ENCODE data around the gene TIGD3.
"Not testable (repeated sequence)": the region's sequence is repeated elsewhere in the genome, so short reads cannot be mapped to it uniquely, and the experiment has no call there.

The TIGD3 gene

DNA sequence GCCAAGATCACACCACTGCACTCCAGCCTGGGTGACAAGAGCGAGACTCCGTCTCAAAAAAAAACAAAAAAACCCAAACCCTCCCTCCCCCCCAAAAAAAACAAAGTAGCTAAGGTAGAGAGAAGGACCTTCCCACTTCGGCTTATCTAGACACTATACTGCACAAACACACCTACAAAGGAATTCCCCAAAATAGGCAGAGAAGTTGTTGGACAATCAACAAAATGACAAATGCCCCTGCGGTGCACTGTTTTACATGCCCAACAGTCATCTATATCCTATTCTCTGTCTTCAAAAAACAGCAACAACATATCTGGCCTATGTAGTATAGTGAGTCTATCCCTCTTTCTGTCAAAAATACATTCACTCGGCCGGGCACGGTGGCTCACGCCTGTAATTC lies 27.5 kb upstream of the TIGD3 start:
- DNase-seq, result no peak

DNA sequence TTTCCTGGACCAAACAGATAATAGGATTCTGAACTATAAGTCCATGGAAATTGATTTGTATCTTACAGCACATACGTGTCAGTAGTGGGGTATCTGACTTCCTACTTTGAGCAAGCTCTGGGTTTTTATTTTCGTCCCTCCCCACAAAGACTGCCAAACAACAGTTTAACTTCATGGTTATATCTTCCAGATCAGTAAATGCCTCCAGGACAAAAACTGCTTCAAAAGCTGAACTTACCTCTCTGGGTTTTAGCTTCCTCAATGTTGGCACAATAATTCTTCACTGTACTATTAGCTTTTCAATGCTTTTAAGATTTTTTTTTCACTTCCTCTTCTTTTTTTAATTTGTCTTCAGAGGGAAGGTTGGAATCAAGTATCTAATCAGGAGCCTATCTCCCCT lies 25.1 kb upstream of the TIGD3 start:
- DNase-seq, result no peak

DNA sequence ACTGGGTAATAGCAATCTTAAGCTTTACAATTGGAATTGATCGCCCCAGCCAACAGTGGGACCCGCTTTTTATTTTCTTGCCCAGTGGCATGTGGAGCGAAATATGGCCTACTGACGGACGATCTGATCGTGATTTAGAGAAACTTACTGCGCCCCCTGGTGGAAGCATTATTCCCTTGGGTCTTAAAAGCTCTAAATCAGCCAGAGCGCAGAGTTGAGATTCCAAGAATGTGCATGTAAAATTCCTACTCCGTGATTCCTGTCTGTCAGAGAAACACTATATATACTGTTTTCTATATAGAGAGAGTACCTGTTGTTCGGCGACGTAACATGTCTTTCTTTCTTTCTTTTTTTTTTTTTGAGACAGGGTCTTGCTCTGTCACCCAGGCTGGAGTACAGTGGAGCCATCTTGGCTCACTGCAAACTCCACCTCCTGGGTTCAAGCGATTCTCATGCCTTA lies 24.6 kb upstream of the TIGD3 start:
- peak; percentile 76 to 93 (median 93) for DNase-seq

DNA sequence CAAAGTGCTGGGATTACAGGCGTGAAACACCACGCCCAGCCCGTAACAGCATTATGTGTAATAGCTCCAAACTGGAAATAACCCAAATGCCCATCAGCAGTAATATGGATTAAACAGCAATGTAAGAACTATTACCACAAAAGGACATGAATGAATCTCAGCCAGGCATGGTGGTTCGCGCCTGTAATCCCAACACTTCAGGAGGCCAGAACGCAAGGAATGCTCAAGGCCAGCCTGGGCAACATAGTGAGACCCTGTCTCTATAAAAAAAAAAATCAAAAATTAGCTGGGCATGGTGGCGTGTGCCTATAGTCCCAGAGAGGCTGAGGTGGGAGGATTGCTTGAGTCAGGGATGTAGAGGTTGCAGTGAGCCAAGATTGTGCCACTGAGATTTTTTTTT lies 24.0 kb upstream of the TIGD3 start:
- no peak for DNase-seq

DNA sequence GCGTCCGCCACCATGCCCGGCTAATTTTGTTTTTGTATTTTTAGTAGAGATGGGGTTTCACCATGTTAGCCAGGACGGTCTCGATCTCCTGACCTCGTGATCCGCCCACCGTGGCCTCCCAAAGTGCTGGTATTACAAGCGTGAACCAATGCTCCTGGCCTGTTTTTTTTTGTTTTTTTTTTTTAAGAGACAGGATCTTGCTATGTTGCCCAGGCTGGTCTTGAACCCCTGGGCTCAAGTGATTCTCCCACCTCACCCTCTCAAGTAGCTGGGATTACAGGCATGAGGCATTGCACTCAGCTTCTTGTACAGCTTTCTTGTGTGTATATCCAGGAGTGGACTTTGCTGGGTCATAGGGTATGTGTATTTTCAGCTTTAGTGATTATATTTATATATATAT lies 22.0 kb upstream of the TIGD3 start:
- DNase-seq, result not testable (repeated sequence)

DNA sequence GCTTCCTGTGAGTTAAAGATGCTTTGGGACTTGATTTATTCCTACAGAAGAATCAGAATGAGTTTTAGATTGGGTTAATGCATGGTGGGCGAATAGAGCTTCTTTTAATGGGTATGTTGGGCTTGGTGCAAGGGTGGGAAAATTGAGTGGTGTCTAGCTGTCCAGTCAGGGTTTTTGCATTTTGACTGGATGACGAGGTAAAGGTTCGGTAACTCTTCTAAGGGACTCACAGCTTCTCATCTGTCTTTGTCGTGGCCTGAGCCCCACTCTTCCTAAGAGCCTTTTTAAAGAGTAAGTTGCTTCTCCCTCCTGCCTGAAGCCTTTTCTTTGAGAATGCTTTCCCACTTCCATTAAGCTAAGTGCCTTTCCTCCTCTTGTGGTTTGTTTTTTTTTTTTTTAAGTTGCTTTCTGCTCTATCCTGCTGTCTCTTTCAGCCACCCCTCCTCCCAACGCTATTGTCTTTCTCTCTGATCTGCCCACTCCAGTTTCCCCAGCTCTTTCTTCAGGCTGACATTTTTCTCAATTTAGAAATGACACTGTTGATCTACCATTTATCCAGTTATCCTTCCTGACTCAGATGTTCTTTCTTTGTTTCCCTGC lies 19.8 kb upstream of the TIGD3 start:
- peak in 2 of 3 experiments; percentile 46 to 69 for DNase-seq

DNA sequence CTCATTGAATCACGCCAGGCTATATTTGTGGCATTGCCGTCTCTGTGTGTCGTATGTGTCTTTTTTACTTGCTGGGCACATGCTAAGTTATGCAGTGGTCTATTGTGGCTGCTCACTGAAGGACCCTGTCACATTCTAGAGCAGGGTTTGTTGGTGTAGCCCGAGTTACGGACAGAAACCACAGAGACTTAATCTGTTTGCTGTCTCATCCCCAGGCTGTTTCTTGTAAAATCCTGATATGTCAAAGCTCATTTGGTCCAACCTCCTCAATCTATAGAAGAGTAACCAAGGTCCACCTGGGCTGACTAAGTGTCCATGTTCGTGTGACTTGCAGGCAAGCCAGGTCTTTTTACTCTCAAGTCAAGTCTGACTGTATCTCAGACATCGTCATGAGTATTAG lies 15.9 kb upstream of the TIGD3 start:
- DNase-seq, result no peak

DNA sequence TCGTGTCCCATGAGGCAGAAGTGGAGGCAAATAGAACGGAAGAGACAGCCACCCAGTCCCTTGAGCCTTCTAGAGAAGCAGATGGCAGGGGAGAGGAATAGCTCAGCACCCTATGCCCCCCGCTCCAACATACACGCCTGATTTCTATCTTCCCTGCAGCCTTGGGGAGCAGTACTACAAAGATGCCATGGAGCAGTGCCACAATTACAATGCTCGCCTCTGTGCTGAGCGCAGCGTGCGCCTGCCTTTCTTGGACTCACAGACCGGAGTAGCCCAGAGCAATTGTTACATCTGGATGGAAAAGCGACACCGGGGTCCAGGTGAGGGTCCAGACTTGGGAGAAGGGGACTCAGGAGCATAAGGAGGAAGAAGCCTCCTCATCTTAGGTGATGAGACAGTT lies 14.3 kb upstream of the TIGD3 start:
- no peak for DNase-seq

DNA sequence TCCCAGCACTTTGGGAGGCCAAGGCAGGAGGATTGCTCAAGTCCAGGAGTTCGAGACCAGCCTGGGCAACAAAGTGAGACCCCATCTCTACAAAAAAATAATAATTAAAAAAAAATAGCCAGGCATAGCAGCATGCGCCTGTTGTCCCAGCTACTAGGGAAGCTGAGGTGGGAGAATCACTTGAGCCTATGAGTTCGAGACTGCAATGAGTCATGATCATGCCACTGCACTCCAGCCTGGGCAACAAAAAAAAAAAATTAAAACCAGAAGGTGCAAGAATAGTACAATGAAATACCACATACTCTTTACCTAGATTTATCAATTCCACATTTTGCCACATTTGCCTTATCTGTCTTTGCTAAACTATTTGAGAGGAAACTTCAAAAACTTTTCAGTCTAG lies 12.7 kb upstream of the TIGD3 start:
- DNase-seq, result no peak

DNA sequence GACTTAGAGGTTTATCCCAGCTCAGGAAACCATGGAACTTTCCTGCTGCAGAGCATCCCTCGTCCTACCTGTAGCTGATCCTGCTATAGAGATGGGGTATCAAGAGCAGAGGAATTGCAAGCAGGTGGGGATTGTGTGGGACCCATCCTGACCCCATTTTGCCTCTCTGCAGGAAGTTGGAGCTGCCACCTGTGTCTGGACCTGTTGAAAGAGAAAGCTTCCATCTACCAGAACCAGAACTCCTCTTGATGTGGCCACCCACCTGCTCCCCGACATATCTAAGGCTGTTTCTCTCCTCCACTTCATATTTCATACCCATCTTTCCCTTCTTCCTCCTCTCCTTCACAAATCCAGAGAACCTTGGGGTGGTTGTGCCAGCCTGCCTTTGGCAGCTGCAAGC lies 3.0 kb upstream of the TIGD3 start:
- no peak for DNase-seq

DNA sequence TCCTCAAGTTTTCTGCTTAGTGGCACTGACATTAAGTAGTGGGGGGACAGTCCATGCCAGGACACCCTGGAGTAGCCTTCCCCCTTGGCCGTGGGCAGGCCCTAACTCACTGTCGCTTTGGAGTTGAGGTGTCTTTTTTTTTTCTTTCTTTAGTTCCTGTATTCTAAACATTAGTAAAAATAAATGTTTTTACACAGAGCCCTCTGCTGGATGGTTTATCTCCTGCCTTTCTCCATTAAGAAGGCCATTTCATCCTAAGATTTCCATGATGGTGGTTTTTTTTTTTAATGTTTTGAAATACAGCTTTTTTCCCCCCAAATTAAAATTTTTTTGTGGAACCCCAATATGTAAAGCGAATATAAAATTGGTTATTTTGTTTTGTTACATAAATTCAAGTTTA lies 1.8 kb upstream of the TIGD3 start:
- DNase-seq, result peak in 1 of 3 experiments; percentile 14

DNA sequence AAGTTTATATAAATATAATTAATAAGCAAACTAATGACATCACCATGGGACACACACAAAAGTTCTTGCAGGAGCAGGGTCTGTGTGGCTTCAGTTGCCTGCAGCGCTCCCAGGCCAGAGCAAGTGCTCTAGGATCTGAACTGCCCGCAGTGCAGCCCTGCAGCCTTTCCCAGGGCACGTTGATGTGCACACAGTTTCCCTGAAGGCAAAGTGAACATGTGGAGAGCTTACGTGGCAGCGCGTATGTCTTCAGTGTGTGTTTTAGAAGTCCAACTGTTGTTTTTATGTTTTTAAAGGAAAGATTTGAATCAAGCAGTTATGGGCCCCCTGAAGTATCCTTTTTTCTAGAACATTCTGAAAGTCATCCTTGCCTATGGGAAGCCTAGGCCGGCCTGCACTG lies 1.2 kb upstream of the TIGD3 start:
- DNase-seq, result no peak

DNA sequence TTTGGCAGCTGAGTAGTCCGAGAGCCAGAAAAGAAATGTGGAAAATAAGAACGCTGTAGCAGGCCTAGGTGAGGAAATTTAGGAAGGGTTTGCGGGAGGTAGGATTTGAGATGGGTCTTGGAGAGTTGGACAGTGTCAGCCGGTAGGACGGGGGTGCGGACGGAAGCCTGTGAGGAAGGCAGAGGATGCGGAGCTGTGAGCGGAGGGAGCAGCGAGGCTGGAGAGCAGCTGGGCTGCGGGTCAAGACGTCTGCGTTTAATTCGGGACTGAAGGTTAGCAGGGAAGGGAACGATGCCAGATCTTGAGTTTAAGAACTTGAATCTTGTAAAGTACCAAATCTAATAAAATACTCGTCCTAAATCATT lies 669 bp upstream of the TIGD3 start:
- peak in 1 of 3 experiments; percentile 79 for DNase-seq

DNA sequence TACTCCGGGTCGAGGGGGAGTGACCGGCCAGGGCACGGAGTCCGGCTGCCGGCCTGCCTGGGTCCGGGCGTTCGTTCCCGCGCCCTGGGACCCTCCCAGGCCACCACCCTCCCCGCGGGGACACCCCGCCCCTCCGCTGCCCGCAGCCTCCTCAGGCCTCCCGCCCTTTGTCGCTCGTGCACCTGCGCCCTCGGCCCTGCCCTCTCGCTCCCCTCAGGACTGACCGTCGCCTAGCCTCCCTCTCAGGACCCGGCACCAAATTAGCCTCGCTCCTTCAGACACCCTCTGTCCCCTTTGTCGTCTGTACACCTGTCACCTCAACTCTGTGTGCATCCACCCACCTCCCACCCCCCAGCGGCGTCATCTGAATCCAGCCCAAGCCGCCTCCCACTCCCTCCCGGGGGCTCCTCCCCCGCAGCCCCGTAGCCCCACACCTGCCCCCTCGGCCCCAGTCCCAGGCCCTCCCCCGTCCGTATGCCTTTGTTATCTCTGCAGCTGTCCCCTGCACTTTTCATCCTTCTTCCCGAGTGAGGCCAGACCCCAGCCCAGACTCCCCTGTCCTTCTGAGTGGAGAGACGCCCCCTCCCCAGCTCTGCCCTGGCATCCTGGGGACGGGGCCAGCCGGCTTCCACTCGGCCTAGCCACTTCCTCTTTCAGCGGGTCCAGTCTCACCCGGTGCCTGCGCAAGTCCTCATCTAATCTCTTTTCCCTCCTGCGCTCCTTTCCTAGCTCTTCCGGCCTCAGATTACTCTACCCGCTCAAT lies 643 bp downstream of the TIGD3 start:
- peak; percentile 52 to 88 (median 84) for DNase-seq

DNA sequence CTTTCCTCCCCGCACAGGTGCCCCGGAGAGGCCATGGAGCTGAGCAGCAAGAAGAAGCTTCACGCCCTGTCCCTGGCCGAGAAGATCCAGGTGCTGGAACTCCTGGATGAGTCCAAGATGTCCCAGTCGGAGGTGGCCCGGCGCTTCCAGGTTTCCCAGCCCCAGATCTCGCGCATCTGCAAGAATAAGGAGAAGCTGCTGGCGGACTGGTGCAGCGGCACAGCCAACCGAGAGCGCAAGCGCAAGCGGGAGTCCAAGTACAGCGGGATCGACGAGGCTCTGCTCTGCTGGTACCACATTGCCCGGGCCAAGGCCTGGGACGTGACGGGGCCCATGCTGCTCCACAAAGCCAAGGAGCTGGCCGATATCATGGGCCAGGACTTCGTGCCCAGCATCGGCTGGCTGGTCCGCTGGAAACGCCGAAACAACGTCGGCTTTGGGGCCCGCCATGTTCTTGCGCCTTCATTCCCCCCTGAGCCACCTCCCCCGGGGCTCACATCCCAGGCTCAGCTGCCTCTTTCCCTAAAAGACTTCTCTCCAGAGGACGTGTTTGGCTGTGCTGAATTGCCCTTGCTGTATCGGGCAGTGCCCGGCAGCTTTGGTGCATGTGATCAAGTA lies 1.3 kb downstream of the TIGD3 start:
- peak in 2 of 3 experiments; percentile 84 to 88 for DNase-seq

DNA sequence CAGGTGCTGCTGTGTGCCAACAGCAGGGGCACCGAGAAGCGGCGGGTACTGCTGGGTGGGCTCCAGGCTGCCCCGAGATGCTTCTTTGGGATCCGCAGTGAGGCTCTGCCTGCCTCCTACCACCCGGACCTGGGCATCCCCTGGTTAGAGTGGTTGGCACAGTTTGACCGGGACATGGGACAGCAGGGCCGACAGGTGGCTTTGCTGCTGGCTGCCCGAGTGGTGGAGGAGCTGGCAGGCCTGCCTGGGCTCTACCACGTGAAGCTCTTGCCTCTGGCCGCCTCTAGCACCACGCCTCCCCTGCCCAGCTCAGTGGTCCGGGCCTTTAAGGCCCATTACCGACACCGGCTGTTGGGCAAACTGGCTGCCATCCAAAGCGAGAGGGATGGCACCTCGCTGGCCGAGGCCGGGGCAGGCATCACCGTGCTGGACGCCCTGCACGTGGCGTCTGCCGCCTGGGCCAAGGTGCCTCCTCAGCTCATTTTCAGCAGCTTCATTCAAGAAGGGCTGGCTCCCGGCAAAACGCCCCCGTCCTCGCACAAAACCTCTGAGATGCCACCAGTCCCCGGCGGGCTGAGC lies 1.9 kb downstream of the TIGD3 start:
- DNase-seq, result peak in 2 of 3 experiments; percentile 28 to 50

DNA sequence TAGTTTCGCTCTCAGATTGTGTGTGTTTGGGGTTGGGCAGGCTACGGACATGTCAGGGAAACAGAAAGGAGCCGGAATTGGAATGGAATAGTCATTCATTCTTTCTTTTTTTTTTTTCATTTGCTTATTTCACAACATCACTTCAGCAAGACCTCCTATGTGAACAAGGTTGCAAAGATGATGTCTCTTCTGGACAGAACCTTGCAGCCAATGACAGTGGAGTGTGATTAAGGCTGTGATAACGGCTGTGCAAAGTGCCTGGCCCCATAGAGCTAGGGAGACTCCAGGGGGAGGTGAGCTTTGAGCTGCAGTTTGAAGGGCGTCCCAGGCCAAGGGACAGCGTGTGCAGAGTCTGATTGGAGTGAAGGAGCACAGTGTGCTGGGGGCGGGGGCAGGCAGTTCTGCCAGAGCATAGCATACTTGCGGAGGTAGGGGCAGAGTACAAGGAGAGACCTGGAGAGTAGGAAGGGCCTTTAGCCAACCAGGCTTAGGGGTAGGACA lies 3.4 kb downstream of the TIGD3 start:
- no peak for DNase-seq

DNA sequence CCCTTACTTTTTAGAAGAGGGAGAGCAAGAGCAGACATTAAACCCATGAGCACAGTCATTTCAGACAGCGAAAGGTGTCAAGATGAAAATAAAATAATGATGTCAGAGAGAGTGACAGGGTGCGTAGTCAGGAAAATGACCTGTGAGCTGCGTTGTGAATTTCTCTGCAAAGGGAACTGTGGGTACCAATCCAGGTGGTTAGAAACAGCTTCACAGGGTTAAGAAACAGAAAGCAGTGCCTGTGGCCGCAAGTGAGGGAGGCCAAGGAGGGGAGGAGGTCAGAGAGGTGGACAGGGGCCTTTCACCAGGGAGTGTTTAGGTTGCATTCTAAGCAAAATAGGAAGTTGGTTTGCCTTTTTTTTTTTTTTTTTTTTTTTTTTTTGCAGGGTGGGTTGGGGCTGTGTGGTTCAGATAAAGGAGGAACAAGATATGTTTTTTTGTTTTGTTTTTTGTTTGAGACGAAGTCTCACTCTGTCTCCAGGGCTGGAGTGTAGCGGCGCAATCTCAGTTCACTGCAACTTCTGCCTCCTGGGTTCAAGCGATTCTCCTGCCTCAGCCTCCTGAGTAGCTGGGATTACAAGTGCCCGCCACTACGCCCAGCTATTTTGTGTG lies 7.9 kb downstream of the TIGD3 start:
- no peak for DNase-seq

DNA sequence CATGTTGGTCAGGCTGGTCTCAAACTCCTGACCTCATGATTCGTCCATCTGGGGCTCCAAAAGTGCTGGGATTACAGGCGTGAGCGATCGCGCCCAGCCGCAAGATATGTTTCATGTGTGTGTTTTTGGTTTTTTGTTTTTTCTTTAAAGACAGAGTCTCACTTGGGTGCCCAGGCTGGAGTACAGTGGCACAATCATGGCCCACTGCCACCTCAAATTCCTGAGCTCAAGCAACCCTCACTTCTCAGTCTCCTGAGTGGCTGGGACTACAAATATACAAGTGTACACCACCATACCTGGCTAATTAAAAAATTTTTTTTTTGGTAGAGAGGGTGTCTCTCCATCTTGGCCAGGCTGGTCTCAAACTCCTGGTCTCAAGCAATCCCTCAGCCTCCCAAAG lies 8.4 kb downstream of the TIGD3 start:
- DNase-seq, result no peak

DNA sequence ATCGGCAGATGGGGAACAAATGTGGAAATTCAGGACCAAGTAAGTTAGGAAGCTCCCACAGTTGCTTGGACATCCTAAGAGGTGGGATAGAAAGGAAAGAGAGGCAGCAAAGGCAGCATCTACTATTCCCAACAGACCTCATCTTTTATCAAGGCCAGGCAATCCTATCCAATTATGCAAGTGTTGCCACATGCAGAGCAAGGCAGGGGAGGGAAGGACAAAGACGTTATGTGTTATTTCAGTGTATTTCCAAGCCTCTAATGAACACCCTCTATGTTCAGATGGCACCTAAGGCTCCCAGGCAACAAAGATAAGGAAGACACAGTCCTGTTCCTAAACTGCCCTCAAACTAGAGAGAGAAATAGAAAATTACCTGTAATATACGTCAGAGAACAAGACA lies 9.2 kb downstream of the TIGD3 start:
- peak in 1 of 3 experiments; percentile 23 for DNase-seq

DNA sequence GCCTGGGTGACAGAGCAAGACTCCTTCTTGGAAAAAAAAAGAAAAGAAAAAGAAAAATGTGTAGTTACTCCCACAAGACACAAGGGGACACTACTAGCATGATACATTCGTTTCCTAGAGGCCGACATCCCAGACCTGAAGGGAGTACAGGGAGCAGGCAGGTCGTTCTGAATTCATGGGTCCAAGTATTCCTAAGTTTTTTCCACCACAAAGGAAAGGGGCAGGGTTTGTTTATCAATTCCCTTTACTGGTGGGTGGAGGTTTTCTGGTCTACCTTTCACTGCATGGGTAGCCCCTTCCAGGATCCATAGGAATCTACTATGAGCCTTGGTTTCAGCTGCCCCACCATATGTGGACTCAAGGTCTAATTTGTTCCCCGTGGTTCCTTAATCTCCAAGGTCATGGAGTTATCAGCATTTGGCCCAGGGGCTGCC lies 11.8 kb downstream of the TIGD3 start:
- peak; percentile 44 to 87 (median 61) for DNase-seq

DNA sequence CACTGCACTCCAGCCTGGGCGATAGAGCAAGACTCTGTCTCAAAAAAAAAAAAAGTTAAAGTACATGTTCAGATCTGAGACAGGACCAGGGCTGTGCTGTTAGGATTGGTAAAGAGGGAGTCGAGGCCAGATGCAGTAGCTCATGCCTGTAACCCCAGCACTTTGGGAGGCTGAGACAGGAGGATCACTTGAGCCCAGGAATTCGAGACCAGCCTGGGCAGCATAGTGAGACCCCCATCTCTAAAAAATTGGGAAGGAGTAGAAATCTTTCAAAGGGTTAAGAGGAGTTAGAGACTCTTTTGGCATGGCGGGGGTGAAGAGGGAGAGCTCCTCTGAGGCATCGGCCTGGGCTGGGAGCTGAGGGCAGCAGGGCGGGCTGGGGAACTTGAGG lies 16.1 kb downstream of the TIGD3 start:
- no peak for DNase-seq
